Measurements from ENCODE around the gene C12orf43. TPM values are rescaled to one million over a fixed set of nuclear protein-coding genes. Genes with fewer than 3 reads are reported as not detected.

Gene C12orf43
- total RNA-seq, 2 donors from 2014 or later: 12.3 to 12.7 TPM

- TF ChIP-seq CTCF (IDR thresholded peaks at IDR 0.05): no peak
- H3K27ac ChIP-seq: no peak overlapping the region
- H3K4me3 ChIP-seq: no peak overlapping the region
- DNase-seq (ENCODE audit: low spot score) (no peak), ATAC-seq (ENCODE audit: insufficient number of reproducible peaks, low FRiP score, low read depth) (no peak)
- no peaks in the 10 kb centered on the region for H3K9me3 ChIP-seq
- no peaks in the 10 kb centered on the region for H3K4me1 ChIP-seq (ENCODE audit: control insufficient read depth in 1 of 2, low read depth in 2 of 2)
- H3K36me3 ChIP-seq: peaks cover 15% of the 10 kb centered on the region
- H3K27me3 ChIP-seq (replicated peaks; ENCODE audit: insufficient read depth): no peaks in the 10 kb centered on the region
Observed at GRCh38 chr12:121009741-121010140, 6.5 kb downstream of the C12orf43 start.

- no peak overlapping the region for H3K4me3 ChIP-seq
- DNase-seq (ENCODE audit: low spot score): no peak
- H3K4me1 ChIP-seq (ENCODE audit: control insufficient read depth in 1 of 2, low read depth in 2 of 2): no peaks in the 10 kb centered on the region
- peaks cover 27% of the 10 kb centered on the region for H3K36me3 ChIP-seq
- H3K27ac ChIP-seq: no peak overlapping the region
- no peaks in the 10 kb centered on the region for H3K9me3 ChIP-seq
- no peak for TF ChIP-seq CTCF (IDR thresholded peaks at IDR 0.05)
- ATAC-seq (ENCODE audit: insufficient number of reproducible peaks, low FRiP score, low read depth): no peak
- no peaks in the 10 kb centered on the region for H3K27me3 ChIP-seq (replicated peaks; ENCODE audit: insufficient read depth)
Observed at GRCh38 chr12:121008347-121009098, 7.8 kb downstream of the C12orf43 start.

- Histone ChIP-seq H3K27ac (no peak overlapping the region), H3K9me3 (no peaks in the 10 kb centered on the region), H3K27me3 (replicated peaks; ENCODE audit: insufficient read depth) (no peaks in the 10 kb centered on the region), H3K36me3 (peaks cover 27% of the 10 kb centered on the region), H3K4me1 (ENCODE audit: control insufficient read depth in 1 of 2, low read depth in 2 of 2) (no peaks in the 10 kb centered on the region), H3K4me3 (no peak overlapping the region)
- no peak for DNase-seq (ENCODE audit: low spot score)
- no peak for ATAC-seq (ENCODE audit: insufficient number of reproducible peaks, low FRiP score, low read depth)
- peak; percentile 11 for TF ChIP-seq CTCF (IDR thresholded peaks at IDR 0.05)
Observed at GRCh38 chr12:121005346-121005815, 10.9 kb downstream of the C12orf43 start.

- no peak for ATAC-seq (ENCODE audit: insufficient number of reproducible peaks, low FRiP score, low read depth)
- Histone ChIP-seq H3K4me3 (no peak overlapping the region), H3K4me1 (ENCODE audit: control insufficient read depth in 1 of 2, low read depth in 2 of 2) (peaks cover 4 to 6% of the 10 kb centered on the region in 2 donors), H3K27ac (no peak overlapping the region), H3K27me3 (replicated peaks; ENCODE audit: insufficient read depth) (no peaks in the 10 kb centered on the region), H3K9me3 (no peaks in the 10 kb centered on the region), H3K36me3 (peaks cover 24% of the 10 kb centered on the region)
- no peak for TF ChIP-seq CTCF (IDR thresholded peaks at IDR 0.05)
- DNase-seq (ENCODE audit: low spot score): no peak
Observed at GRCh38 chr12:121004253-121004815, 12.0 kb downstream of the C12orf43 start.

- peaks cover 5 to 9% of the 10 kb centered on the region in 2 donors for H3K4me1 ChIP-seq (ENCODE audit: control insufficient read depth in 1 of 2, low read depth in 2 of 2)
- no peak for TF ChIP-seq CTCF (IDR thresholded peaks at IDR 0.05)
- H3K36me3 ChIP-seq: peaks cover 24% of the 10 kb centered on the region
- no peak for ATAC-seq (ENCODE audit: insufficient number of reproducible peaks, low FRiP score, low read depth)
- no peak overlapping the region for H3K4me3 ChIP-seq
- no peak overlapping the region for H3K27ac ChIP-seq
- H3K27me3 ChIP-seq (replicated peaks; ENCODE audit: insufficient read depth): no peaks in the 10 kb centered on the region
- DNase-seq (ENCODE audit: low spot score): no peak
- no peaks in the 10 kb centered on the region for H3K9me3 ChIP-seq
Observed at GRCh38 chr12:121003650-121004049, 12.6 kb downstream of the C12orf43 start.

Data from thoracic aorta (tissue), 2 donors.